Peyer's patch (tissue), 4 donors: ENCODE measurements around the gene MPV17. TPM values are rescaled to one million over a fixed set of nuclear protein-coding genes. Genes with fewer than 3 reads are reported as not detected.

Experiments used
- DNase-seq, 3 donors: peaks; one replicate each; pipeline ENCODE4 v3.0.0-alpha.2; 2017 to 2019
- H3K27ac ChIP-seq, 4 donors: fragments of 200-600 bp; sonication (generic); one replicate each; pipeline ENCODE4 v1.5.1; 2016 to 2019
- H3K27me3 ChIP-seq, 2 donors: fragments of 200-600 bp; sonication (generic); one replicate each; pipeline ENCODE4 v1.5.1; 2019
- H3K36me3 ChIP-seq, 3 donors: fragments of 200-600 bp; sonication (generic); one replicate each; pipeline ENCODE4 v1.5.1; 2016 to 2019
- H3K4me1 ChIP-seq, 4 donors: fragments of 200-600 bp; sonication (generic); one replicate each; pipeline ENCODE4 v1.5.1; 2016 to 2019
- H3K4me3 ChIP-seq, 4 donors: fragments of 200-600 bp; sonication (generic); 1 replicate in 3 of 4; 2 replicates in 1 of 4; pipeline ENCODE4 v1.5.1; 2016 to 2019; ENCODE audit warnings: mild to moderate bottlenecking in 1 of 4
- H3K9me3 ChIP-seq, 4 donors: fragments of 200-600 bp; sonication (generic); one replicate each; pipeline ENCODE4 v1.5.1; 2016 to 2019; ENCODE audit warnings: mild to moderate bottlenecking in 1 of 4
- POLR2A ChIP-seq, 2 donors: fragments of 450-650 bp; IDR thresholded peaks; one replicate each; pipeline ENCODE4 v1.5.1; 2017; ENCODE audit warnings: antibody characterized with exemption in 2 of 2, mild to moderate bottlenecking in 2 of 2, moderate library complexity in 2 of 2
- total RNA-seq, 4 donors: library from RNA; depleted of rRNA; stranded (reverse); fragments of >200 nt; gene quantifications; one replicate each; pipeline ENCODE4 v1.1.0, GENCODE V29; 2016
- TF ChIP-seq, protein P1 (sequence below), 6 experiments: fragments of 450-650 bp in 4 of 6; fragments of 200-600 bp in 2 of 6; sonication (generic) in 1 of 6; IDR thresholded peaks; one replicate each; pipeline ENCODE4 v1.5.1; 2017 to 2019; ENCODE audit warnings: antibody characterized with exemption in 6 of 6, mild to moderate bottlenecking in 3 of 6, moderate library complexity in 1 of 6

Gene MPV17
- total RNA-seq, 4 donors from 2014 or later: 41.5 to 62.3 (median 51.6) TPM

DNA sequence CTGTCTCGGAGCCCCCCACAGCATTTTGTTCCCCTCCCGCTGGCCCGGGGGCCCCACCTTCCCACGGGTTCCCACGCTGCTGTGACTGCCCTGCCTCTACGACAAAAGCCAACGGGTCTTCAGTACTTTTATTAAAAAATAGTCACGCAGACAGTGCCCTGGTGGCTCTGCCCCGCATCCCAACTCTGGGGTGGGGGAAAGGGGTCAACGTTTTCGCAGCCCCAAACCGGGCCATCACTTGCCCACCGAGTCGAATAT is 15.7 kb downstream of the MPV17 start:
- Histone ChIP-seq H3K27ac (no peak overlapping the region), H3K9me3 (no peaks in the 10 kb centered on the region), H3K36me3 (peaks cover 0 to 7% (median 0%) of the 10 kb centered on the region in 3 donors), H3K4me1 (peaks cover 0 to 26% (median 9%) of the 10 kb centered on the region in 4 donors), H3K27me3 (peaks cover 0 to 25% of the 10 kb centered on the region in 2 donors), H3K4me3 (no peak overlapping the region)
- no peak for DNase-seq
- TF ChIP-seq, protein P1, sequence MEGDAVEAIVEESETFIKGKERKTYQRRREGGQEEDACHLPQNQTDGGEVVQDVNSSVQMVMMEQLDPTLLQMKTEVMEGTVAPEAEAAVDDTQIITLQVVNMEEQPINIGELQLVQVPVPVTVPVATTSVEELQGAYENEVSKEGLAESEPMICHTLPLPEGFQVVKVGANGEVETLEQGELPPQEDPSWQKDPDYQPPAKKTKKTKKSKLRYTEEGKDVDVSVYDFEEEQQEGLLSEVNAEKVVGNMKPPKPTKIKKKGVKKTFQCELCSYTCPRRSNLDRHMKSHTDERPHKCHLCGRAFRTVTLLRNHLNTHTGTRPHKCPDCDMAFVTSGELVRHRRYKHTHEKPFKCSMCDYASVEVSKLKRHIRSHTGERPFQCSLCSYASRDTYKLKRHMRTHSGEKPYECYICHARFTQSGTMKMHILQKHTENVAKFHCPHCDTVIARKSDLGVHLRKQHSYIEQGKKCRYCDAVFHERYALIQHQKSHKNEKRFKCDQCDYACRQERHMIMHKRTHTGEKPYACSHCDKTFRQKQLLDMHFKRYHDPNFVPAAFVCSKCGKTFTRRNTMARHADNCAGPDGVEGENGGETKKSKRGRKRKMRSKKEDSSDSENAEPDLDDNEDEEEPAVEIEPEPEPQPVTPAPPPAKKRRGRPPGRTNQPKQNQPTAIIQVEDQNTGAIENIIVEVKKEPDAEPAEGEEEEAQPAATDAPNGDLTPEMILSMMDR (IDR thresholded peaks at IDR 0.05): no peak
- TF ChIP-seq POLR2A (IDR thresholded peaks at IDR 0.05): no peak

DNA sequence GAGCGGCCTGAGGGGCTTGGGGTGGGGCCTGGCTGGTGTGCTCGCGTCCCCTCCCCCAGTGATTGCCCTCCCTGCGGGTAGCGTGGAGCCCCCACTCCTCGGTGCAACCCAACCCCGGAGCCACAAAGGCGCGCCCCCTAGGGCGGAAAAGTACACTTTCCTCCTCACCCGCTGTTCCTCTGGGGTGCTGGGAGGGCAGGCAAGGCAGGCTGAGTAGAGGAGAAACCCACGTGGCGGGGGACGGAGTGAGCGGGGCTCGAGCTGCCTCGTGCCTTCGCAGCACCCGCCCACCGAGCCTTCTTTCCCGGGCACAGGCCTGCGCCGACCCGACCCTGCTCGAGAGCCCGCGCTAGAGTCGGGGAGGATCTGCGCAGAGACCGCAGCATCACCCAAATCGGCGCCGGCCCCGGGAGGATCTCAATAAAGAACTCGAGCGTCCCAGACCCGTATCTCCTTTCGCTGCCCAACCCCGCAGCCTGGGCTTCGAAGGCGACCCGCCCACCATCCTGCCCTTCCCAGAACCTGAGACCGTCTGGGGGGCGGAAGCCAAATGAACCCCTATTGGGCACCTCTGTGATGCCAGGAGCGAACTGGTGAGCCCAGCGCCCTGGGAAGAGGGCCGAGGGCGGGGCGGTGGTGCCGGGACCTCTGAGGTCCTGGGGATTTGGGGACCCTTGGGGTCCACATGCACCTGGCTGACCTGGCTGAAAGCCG is 16.2 kb downstream of the MPV17 start:
- H3K4me3 ChIP-seq: peak overlapping the region in 3 of 4 donors; percentile 5 to 25 (median 20)
- peaks cover 0 to 26% (median 9%) of the 10 kb centered on the region in 4 donors for H3K4me1 ChIP-seq
- no peaks in the 10 kb centered on the region for H3K9me3 ChIP-seq
- peaks cover 0 to 25% of the 10 kb centered on the region in 2 donors for H3K27me3 ChIP-seq
- no peak for DNase-seq
- no peak overlapping the region for H3K27ac ChIP-seq
- TF ChIP-seq, protein P1 (IDR thresholded peaks at IDR 0.05): no peak
- TF ChIP-seq POLR2A (IDR thresholded peaks at IDR 0.05): no peak
- H3K36me3 ChIP-seq: peaks cover 0 to 7% (median 0%) of the 10 kb centered on the region in 3 donors

DNA sequence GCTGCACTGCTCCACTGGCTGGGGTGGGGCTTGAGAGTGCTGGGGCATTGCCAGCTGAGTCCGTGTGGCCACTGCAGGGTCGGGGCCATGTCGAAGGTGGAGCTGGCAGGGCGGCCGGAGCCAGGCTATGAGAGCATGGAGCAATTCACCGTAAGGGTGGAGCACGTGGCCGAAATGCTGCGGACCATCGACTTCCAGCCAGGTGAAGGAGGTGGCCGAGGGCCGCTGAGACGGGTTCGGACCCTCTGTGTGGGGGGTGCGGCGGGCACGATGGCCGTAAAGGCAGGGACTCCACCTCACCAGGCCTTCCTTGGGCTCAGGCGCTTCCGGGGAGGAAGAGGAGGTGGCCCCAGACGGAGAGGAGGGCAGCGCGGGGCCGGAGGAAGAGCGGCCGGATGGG is 16.8 kb downstream of the MPV17 start:
- H3K27me3 ChIP-seq: peaks cover 0 to 25% of the 10 kb centered on the region in 2 donors
- H3K4me1 ChIP-seq: peaks cover 0 to 26% (median 9%) of the 10 kb centered on the region in 4 donors
- peak overlapping the region in 2 of 4 donors; percentile 5 to 25 for H3K4me3 ChIP-seq
- TF ChIP-seq POLR2A (IDR thresholded peaks at IDR 0.05): no peak
- TF ChIP-seq, protein P1 (IDR thresholded peaks at IDR 0.05): no peak
- H3K36me3 ChIP-seq: peaks cover 0 to 7% (median 0%) of the 10 kb centered on the region in 3 donors
- H3K27ac ChIP-seq: no peak overlapping the region
- no peaks in the 10 kb centered on the region for H3K9me3 ChIP-seq
- DNase-seq: no peak

DNA sequence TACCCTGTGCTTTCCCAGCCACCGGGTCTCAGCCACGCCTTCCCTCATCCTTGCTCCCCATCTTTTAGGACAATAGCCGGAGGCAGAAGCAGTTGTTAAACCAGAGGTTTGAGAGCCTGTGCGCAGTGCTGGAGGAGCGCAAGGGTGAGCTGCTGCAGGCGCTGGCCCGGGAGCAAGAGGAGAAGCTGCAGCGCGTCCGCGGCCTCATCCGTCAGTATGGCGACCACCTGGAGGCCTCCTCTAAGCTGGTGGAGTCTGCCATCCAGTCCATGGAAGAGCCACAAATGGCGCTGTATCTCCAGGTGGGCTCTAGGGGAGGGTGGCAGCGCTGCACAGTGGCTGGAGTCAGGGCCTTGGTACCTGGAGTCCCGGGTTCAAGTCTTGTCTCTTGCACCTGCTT is 17.4 kb downstream of the MPV17 start:
- H3K4me1 ChIP-seq: peaks cover 0 to 26% (median 9%) of the 10 kb centered on the region in 4 donors
- H3K27me3 ChIP-seq: peaks cover 0 to 25% of the 10 kb centered on the region in 2 donors
- peaks cover 0 to 7% (median 0%) of the 10 kb centered on the region in 3 donors for H3K36me3 ChIP-seq
- DNase-seq: no peak
- TF ChIP-seq POLR2A (IDR thresholded peaks at IDR 0.05): no peak
- TF ChIP-seq, protein P1 (IDR thresholded peaks at IDR 0.05): no peak
- no peaks in the 10 kb centered on the region for H3K9me3 ChIP-seq
- no peak overlapping the region for H3K4me3 ChIP-seq
- H3K27ac ChIP-seq: no peak overlapping the region

DNA sequence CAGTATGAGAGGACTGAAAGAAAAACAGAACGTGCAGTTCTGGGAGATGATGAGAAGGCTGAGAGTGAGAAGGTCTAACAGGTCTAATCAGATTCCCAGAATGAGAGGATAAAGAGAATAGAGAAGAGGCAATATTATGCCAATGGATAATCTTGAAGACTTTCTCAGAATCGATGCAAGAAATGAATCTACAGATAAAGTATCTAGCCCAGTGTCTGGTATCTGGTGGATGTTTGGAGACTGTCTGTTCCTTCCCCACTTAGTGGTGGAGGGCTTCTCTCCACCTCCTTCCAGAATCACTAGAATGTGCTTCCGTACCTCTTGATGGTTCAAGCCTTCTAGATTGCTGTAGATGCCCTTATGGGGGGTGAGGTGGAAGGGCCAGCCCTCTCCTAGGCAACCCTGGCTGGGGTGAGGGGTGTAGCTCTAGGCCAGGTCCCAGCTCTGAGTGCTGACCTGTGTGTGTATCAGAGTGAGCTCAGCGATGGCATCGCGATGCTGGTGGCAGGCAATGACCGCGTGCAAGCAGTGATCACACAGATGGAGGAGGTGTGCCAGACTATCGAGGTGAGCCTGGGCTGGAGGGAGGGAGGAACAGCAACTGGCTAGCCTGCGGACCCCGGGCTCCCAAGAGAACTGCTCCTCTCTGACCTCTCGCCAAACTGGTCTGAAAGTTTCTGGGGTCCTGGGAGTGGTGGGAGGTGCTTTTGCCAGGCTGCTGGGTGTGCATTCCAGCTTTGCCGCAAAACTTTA is 18.2 kb downstream of the MPV17 start:
- no peak for TF ChIP-seq POLR2A (IDR thresholded peaks at IDR 0.05)
- TF ChIP-seq, protein P1 (IDR thresholded peaks at IDR 0.05): no peak
- H3K4me3 ChIP-seq: no peak overlapping the region
- H3K36me3 ChIP-seq: peaks cover 0 to 4% (median 0%) of the 10 kb centered on the region in 3 donors
- peaks cover 0 to 26% (median 9%) of the 10 kb centered on the region in 4 donors for H3K4me1 ChIP-seq
- DNase-seq: no peak
- peaks cover 0 to 25% of the 10 kb centered on the region in 2 donors for H3K27me3 ChIP-seq
- H3K9me3 ChIP-seq: no peaks in the 10 kb centered on the region
- H3K27ac ChIP-seq: no peak overlapping the region
